ENCODE results near the gene MAP3K1. TPM values are rescaled to one million over a fixed set of nuclear protein-coding genes. Genes with fewer than 3 reads are reported as not detected.

Gene MAP3K1
- total RNA-seq, 1 donor from 2014 or later: 14.8 TPM

- no peaks in the 10 kb centered on the region for H3K36me3 Mint-ChIP-seq (ENCODE audit: low read depth)
Observed at GRCh38 chr5:56851258-56851941, 36.1 kb downstream of the MAP3K1 start.

GRCh38 chr5:56852228-56853000 is 37.1 kb downstream of the MAP3K1 start:
- H3K36me3 Mint-ChIP-seq (ENCODE audit: low read depth): no peaks in the 10 kb centered on the region
- H3K4me1 Mint-ChIP-seq (ENCODE audit: low read depth): peaks cover 55% of the 10 kb centered on the region
- H3K27ac Mint-ChIP-seq (ENCODE audit: unreplicated experiment): peak overlapping the region; percentile 50
- DNase-seq (ENCODE audit: low spot score): no peak
- no peaks in the 10 kb centered on the region for H3K27me3 Mint-ChIP-seq (ENCODE audit: low read depth)
- H3K9me3 Mint-ChIP-seq (ENCODE audit: low read depth): no peaks in the 10 kb centered on the region
- no peak for TF ChIP-seq CTCF (IDR thresholded peaks at IDR 0.05)
- no peak overlapping the region for H3K4me3 Mint-ChIP-seq (ENCODE audit: unreplicated experiment)

More at GRCh38 chr5:56851258-56851941, 36.1 kb downstream of the MAP3K1 start:
- peak overlapping the region; percentile 50 for H3K27ac Mint-ChIP-seq (ENCODE audit: unreplicated experiment)
- DNase-seq (ENCODE audit: low spot score): no peak
- no peaks in the 10 kb centered on the region for H3K27me3 Mint-ChIP-seq (ENCODE audit: low read depth)
- no peaks in the 10 kb centered on the region for H3K9me3 Mint-ChIP-seq (ENCODE audit: low read depth)
- H3K4me3 Mint-ChIP-seq (ENCODE audit: unreplicated experiment): no peak overlapping the region
- TF ChIP-seq CTCF (IDR thresholded peaks at IDR 0.05): no peak
- peaks cover 58% of the 10 kb centered on the region for H3K4me1 Mint-ChIP-seq (ENCODE audit: low read depth)

GRCh38 chr5:56853698-56854097 is 38.3 kb downstream of the MAP3K1 start:
- H3K4me1 Mint-ChIP-seq (ENCODE audit: low read depth): peaks cover 54% of the 10 kb centered on the region
- H3K27ac Mint-ChIP-seq (ENCODE audit: unreplicated experiment): peak overlapping the region; percentile 71
- H3K9me3 Mint-ChIP-seq (ENCODE audit: low read depth): no peaks in the 10 kb centered on the region
- DNase-seq (ENCODE audit: low spot score): no peak
- H3K27me3 Mint-ChIP-seq (ENCODE audit: low read depth): no peaks in the 10 kb centered on the region
- no peak overlapping the region for H3K4me3 Mint-ChIP-seq (ENCODE audit: unreplicated experiment)
- TF ChIP-seq CTCF (IDR thresholded peaks at IDR 0.05): no peak
- H3K36me3 Mint-ChIP-seq (ENCODE audit: low read depth): no peaks in the 10 kb centered on the region

GRCh38 chr5:56854920-56855319 is 39.6 kb downstream of the MAP3K1 start:
- Mint-ChIP-seq H3K4me1 (ENCODE audit: low read depth) (peaks cover 50% of the 10 kb centered on the region), H3K36me3 (ENCODE audit: low read depth) (no peaks in the 10 kb centered on the region), H3K27me3 (ENCODE audit: low read depth) (no peaks in the 10 kb centered on the region), H3K4me3 (ENCODE audit: unreplicated experiment) (no peak overlapping the region), H3K27ac (ENCODE audit: unreplicated experiment) (no peak overlapping the region), H3K9me3 (ENCODE audit: low read depth) (no peaks in the 10 kb centered on the region)
- TF ChIP-seq CTCF (IDR thresholded peaks at IDR 0.05): no peak
- no peak for DNase-seq (ENCODE audit: low spot score)

- peaks cover 42% of the 10 kb centered on the region for H3K4me1 Mint-ChIP-seq (ENCODE audit: low read depth)
- no peaks in the 10 kb centered on the region for H3K9me3 Mint-ChIP-seq (ENCODE audit: low read depth)
- H3K36me3 Mint-ChIP-seq (ENCODE audit: low read depth): peaks cover 6% of the 10 kb centered on the region
- no peaks in the 10 kb centered on the region for H3K27me3 Mint-ChIP-seq (ENCODE audit: low read depth)
- peak; percentile 63 for TF ChIP-seq CTCF (IDR thresholded peaks at IDR 0.05)
- DNase-seq (ENCODE audit: low spot score): no peak
- no peak overlapping the region for H3K4me3 Mint-ChIP-seq (ENCODE audit: unreplicated experiment)
- no peak overlapping the region for H3K27ac Mint-ChIP-seq (ENCODE audit: unreplicated experiment)
Observed at GRCh38 chr5:56856541-56857178, 41.3 kb downstream of the MAP3K1 start.
